ENCODE data around the gene PLD1. TPM values are rescaled to one million over a fixed set of nuclear protein-coding genes. Genes with fewer than 3 reads are reported as not detected.

The PLD1 gene
- total RNA-seq, 4 donors from 2014 or later: 7.0 to 17.1 (median 13.6) TPM

DNA sequence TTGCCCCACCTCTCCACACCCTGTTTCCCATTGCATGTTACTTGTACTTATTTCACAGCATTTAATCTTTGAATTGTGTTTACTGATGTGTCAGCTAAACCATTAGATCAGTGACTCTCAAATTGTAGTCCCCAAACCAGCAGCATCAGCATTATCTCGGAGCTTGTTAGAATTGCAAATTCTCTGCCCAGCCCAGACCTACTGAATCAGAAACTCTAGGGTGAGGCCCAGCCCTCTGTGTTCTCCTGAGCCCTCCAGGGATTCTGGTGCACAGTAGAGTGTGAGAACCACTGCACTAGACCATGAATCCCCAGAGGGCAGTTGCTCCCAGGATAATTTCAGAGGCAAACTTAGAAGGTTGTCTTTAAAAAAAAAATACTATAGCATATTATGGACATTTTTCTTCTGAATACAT, 13.0 kb downstream of the PLD1 start:
- H3K4me3 ChIP-seq: no peak overlapping the region
- TF ChIP-seq POLR2AphosphoS5 (IDR thresholded peaks at IDR 0.05) (no peak), EP300 (IDR thresholded peaks at IDR 0.05) (no peak)
- WGBS, 2 donors (ENCODE audit: low coverage in 1 of 2): no CpG with 5 or more reads among the region's 1 CpG
- H3K27ac ChIP-seq: no peak overlapping the region
- H3K36me3 ChIP-seq: no peaks in the 10 kb centered on the region
- no peaks in the 10 kb centered on the region for H3K9me3 ChIP-seq
- H3K27me3 ChIP-seq: no peaks in the 10 kb centered on the region
- no peak for ATAC-seq
- H3K4me1 ChIP-seq: peaks cover 2 to 40% (median 16%) of the 10 kb centered on the region in 3 donors

DNA sequence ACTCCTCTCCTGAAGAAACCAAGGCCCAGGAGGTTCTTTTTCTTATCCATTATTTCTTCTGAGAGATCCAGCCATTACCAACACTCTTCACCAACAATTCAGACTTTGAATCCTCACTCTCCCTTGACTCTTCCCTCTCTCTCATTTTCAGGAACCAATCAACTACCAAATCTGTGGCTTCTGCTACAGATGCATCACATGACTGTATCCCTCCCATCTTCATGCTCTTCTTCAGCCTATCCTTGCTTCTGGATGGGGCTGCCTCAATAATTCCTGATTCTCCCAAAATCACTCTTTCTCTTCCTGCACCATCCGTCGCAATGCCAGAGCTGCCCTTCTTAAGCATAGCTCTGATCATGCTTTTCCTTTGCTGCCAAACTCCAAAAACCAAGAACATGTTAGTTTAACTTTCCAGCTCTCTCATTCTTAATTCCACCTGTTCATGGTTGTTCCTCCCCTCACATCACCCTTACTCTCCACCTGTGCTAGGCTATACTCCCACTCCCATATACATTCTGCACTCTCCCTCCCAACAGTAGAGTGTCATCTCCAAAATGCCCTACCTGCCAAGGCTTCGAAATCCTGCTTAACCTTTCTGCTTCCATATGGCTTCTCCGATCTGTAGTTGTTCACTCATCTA, 13.5 kb downstream of the PLD1 start:
- no peaks in the 10 kb centered on the region for H3K36me3 ChIP-seq
- no peak overlapping the region for H3K27ac ChIP-seq
- 93 to 98% methylated on average over 3 to 4 of the region's 4 CpGs for WGBS, 2 donors (ENCODE audit: low coverage in 1 of 2)
- no peaks in the 10 kb centered on the region for H3K9me3 ChIP-seq
- peaks cover 0 to 40% (median 12%) of the 10 kb centered on the region in 3 donors for H3K4me1 ChIP-seq
- TF ChIP-seq EP300 (IDR thresholded peaks at IDR 0.05): no peak
- no peak for TF ChIP-seq POLR2A (IDR thresholded peaks at IDR 0.05)
- TF ChIP-seq POLR2AphosphoS5 (IDR thresholded peaks at IDR 0.05): no peak
- no peak for TF ChIP-seq CTCF (IDR thresholded peaks at IDR 0.05)
- ATAC-seq: no peak
- no peaks in the 10 kb centered on the region for H3K27me3 ChIP-seq
- no peak overlapping the region for H3K4me3 ChIP-seq

DNA sequence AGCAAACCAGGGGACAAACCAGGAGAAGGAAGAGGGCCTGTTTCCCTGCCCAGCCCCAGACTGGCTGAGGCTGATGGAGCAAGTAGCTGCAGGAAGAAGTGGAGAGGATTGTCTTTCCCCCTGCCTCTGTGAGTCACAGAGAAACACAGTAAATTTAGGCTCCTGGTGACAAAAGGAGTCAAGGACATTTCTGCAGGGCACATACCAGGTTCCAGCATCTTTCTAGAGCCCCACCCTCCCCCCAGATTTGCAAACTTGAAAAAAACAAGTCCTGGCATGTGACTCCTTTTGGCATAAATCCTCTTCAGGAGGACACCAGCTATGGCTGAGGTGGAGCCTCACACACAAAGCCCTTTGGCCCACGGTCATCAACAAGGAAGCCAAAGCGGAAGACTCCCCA, 17.8 kb downstream of the PLD1 start:
- Histone ChIP-seq H3K27me3 (no peaks in the 10 kb centered on the region), H3K4me3 (no peak overlapping the region), H3K4me1 (peaks cover 0 to 42% (median 7%) of the 10 kb centered on the region in 3 donors), H3K9me3 (no peaks in the 10 kb centered on the region), H3K27ac (peak overlapping the region in 1 of 4 donors; percentile 31), H3K36me3 (no peaks in the 10 kb centered on the region)
- no peak for ATAC-seq
- 86% methylated on average over 2 of the region's 2 CpGs; no CpG with 5 or more reads in 1 of the 2 donors for WGBS, 2 donors (ENCODE audit: low coverage in 1 of 2)
- TF ChIP-seq EP300 (IDR thresholded peaks at IDR 0.05) (no peak), CTCF (IDR thresholded peaks at IDR 0.05) (no peak), POLR2AphosphoS5 (IDR thresholded peaks at IDR 0.05) (no peak), POLR2A (IDR thresholded peaks at IDR 0.05) (no peak)

- peak; percentile 34 for ATAC-seq
- Histone ChIP-seq H3K9me3 (no peaks in the 10 kb centered on the region), H3K27me3 (no peaks in the 10 kb centered on the region), H3K36me3 (no peaks in the 10 kb centered on the region), H3K27ac (peak overlapping the region in 2 of 4 donors; percentile 31 to 50), H3K4me1 (peaks cover 0 to 34% (median 7%) of the 10 kb centered on the region in 3 donors), H3K4me3 (no peak overlapping the region)
- TF ChIP-seq CTCF (IDR thresholded peaks at IDR 0.05): no peak
- no peak for TF ChIP-seq POLR2AphosphoS5 (IDR thresholded peaks at IDR 0.05)
- no peak for TF ChIP-seq POLR2A (IDR thresholded peaks at IDR 0.05)
- no peak for TF ChIP-seq EP300 (IDR thresholded peaks at IDR 0.05)
- 49 to 66% methylated on average over 5 of the region's 5 CpGs for WGBS, 2 donors (ENCODE audit: low coverage in 1 of 2)
Observed at GRCh38 chr3:171791692-171792076, 18.6 kb downstream of the PLD1 start.

DNA sequence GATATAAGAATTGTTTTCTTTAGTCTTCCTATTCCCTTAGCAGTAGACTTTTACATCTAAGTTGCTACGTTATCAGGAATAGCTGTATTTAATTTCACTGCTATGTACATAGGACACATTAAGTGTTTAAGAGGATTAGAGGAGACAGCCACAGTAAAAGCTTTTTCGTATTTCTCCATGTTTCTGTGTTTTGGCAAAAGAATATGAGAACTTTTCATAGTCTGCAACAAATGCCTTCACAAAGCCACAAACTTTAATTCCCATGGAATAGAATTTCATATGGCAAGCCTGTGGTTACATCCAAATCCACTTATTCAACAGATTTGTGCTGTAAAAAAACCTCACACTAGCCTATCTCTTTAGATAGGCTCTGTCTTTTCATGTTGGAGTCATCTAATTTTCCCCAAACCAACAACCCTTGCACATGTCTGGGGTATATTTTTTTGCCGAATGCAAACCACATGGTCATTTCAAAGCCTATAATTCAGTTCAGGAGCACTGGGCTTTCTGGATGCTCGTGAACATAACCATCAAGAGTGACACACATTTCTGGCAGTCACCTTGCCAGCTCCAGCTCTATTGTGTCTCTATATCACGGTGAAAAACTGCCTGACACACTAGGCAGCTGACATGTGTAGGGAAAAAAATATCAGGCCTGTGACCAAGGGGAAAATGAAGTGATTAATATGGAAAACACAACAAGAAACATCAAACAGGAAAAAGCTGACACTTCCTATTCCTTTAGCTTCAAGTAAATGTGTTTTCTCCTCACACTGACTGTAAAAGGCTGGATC, 19.2 kb downstream of the PLD1 start:
- Histone ChIP-seq H3K27me3 (no peaks in the 10 kb centered on the region), H3K4me3 (no peak overlapping the region), H3K4me1 (peaks cover 0 to 34% (median 7%) of the 10 kb centered on the region in 3 donors), H3K36me3 (no peaks in the 10 kb centered on the region), H3K27ac (peak overlapping the region in 2 of 4 donors; percentile 31 to 50), H3K9me3 (no peaks in the 10 kb centered on the region)
- no peak for TF ChIP-seq CTCF (IDR thresholded peaks at IDR 0.05)
- no peak for ATAC-seq
- 50 to 65% methylated on average over 5 of the region's 5 CpGs for WGBS, 2 donors (ENCODE audit: low coverage in 1 of 2)

Measured in gastroesophageal sphincter (tissue), 4 donors.